Kidney epithelial cell (primary cell): ENCODE results near the gene E2F4. TPM values are rescaled to one million over a fixed set of nuclear protein-coding genes. Genes with fewer than 3 reads are reported as not detected.

Source experiments
- DNase-seq: peaks from one replicate; pipeline ENCODE4 v3.0.0-alpha.2; 2010; ENCODE audit warnings: low read depth
- H3K27me3 ChIP-seq: 2 replicates; pipeline ENCODE4 v1.6.0; 2011; ENCODE audit warnings: low read length; ENCODE audit not compliant: control insufficient read depth, insufficient read depth
- H3K36me3 ChIP-seq: 2 replicates; pipeline ENCODE4 v1.5.1; 2011; ENCODE audit warnings: low read length; ENCODE audit not compliant: control insufficient read depth, insufficient read depth
- H3K4me3 ChIP-seq: 2 replicates; pipeline ENCODE4 v1.5.1; 2011; ENCODE audit warnings: low read depth, mild to moderate bottlenecking, control low read depth, low read length
- total RNA-seq: library from RNA; depleted of rRNA; stranded (reverse); fragments of >200 nt; gene quantifications from 2 replicates; pipeline ENCODE4 v1.2.3, GENCODE V29; 2015
- TF ChIP-seq, protein P1 (sequence below): IDR thresholded peaks from 2 replicates; pipeline ENCODE4 v1.5.1; 2011; ENCODE audit warnings: mild to moderate bottlenecking, moderate library complexity, low read length, control low read depth, inconsistent platforms; ENCODE audit not compliant: insufficient read depth, poor library complexity, severe bottlenecking

E2F4 gene
- total RNA-seq, 1 donor from 2014 or later, result 84.9 TPM

DNA sequence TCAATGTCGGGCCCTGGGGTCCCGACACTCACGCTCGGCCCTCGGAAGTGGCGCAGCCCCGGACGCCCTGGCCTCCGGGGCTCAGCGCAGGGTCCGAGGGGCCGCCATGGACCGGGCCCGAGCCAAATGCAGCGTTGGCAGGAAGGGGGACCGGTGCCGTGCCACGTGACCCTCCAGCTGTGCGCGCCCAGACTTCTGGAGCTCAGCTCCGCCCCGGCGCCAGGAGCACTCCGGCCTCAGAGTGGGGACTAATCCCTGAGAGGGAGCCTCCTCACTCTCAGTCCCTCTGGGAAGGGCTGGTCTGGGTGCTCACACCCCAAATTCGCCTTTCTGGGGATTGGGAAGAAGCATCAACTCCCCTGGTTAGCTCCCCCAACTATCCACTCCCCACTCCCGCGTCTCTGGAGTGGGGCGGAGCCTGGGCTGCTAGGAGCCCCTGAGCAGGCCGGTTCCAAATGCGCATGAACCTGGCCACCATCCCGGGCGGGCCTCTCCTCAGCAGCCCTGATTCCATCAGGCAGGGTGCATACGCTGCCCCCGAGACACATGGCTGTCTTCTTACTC lies 41.0 kb upstream of the E2F4 start, which contains the start of gene B3GNT9:
B3GNT9 (minus strand) TSS at position 166 of the 564 bp plus-strand sequence. CDS start 513 bp downstream, outside the sequence.
- TF ChIP-seq, protein P1, sequence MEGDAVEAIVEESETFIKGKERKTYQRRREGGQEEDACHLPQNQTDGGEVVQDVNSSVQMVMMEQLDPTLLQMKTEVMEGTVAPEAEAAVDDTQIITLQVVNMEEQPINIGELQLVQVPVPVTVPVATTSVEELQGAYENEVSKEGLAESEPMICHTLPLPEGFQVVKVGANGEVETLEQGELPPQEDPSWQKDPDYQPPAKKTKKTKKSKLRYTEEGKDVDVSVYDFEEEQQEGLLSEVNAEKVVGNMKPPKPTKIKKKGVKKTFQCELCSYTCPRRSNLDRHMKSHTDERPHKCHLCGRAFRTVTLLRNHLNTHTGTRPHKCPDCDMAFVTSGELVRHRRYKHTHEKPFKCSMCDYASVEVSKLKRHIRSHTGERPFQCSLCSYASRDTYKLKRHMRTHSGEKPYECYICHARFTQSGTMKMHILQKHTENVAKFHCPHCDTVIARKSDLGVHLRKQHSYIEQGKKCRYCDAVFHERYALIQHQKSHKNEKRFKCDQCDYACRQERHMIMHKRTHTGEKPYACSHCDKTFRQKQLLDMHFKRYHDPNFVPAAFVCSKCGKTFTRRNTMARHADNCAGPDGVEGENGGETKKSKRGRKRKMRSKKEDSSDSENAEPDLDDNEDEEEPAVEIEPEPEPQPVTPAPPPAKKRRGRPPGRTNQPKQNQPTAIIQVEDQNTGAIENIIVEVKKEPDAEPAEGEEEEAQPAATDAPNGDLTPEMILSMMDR, result no peak
- no peak for DNase-seq
- Histone ChIP-seq H3K27me3 (peaks cover 43% of the 10 kb centered on the region), H3K36me3 (peaks cover 4% of the 10 kb centered on the region), H3K4me3 (peak within 1 kb of the TSS; percentile 44)

DNA sequence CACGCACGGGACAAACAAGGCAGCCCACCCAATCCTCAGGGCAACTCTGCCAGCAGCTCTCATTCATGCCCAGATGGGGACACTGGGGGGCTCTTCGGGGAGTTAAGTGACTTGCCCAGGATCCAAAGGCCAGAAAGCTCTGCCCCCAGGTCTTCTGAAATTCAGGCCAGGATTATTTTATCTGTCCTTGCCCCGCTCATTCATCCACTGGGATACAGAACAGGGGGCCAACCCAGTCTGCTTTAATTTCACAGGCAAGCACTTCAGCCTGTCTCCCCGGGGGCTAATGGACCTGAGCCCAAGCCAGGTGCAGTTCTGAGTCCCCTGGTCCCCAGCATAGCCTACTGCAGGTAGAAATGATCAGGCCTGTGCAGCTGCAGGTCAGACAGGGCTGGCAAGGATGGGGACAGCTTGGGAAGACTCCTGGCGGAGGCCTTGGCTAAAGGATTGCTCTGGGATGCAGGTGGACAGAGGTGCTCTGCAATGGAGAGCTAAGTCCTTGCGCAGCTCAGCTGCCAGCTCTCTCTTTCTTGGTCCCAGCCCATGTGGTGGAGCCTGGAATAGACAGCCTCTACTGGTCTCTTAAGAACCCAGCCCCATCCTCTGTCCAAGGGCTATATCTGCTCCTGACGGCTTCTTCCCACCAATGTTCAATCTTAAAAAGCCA lies 40.4 kb upstream of the E2F4 start:
- no peak overlapping the region for H3K4me3 ChIP-seq

DNA sequence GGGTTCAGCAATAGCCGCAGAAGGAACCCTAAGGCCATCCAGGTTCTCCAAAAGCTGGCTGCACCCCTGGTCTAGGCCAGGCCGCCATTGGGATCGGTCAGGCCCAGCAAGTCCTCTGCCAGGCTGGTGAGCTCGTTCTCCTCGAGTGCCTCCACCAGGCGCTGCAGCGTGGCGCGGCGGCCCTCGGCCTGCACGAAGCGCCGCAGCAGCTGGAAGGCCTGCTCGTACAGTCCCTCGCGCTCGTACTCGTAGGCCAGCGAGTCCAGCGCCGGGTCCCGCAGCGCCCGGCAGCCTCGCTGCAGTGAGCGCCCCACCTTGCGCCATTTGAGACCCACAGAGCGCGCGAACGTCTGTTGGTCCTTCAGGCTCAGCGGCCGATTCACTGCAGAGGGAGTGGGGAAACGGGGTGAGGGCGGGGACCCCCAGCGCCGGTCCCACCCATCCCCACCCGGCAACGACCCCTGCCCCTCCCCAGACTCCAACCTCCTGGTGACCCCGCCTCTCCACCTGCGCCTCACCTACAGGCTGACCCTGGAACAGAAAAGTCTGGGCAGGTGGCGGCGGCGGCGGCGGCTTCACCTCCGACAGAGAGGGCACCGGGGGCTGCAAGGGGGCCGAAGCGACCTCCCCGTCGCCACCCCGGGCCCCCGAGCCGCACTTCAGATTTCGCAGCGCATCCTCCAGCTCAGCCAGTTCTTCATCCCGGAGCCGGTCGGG lies 37.2 kb upstream of the E2F4 start:
- TF ChIP-seq, protein P1, result no peak
- Histone ChIP-seq H3K27me3 (peaks cover 55% of the 10 kb centered on the region), H3K36me3 (no peaks in the 10 kb centered on the region), H3K4me3 (peak overlapping the region; percentile 15)
- no peak for DNase-seq

More for the DNA sequence above, 40.4 kb upstream of the E2F4 start:
- DNase-seq, result no peak
- peaks cover 50% of the 10 kb centered on the region for H3K27me3 ChIP-seq
- peaks cover 3% of the 10 kb centered on the region for H3K36me3 ChIP-seq
- TF ChIP-seq, protein P1, result no peak

DNA sequence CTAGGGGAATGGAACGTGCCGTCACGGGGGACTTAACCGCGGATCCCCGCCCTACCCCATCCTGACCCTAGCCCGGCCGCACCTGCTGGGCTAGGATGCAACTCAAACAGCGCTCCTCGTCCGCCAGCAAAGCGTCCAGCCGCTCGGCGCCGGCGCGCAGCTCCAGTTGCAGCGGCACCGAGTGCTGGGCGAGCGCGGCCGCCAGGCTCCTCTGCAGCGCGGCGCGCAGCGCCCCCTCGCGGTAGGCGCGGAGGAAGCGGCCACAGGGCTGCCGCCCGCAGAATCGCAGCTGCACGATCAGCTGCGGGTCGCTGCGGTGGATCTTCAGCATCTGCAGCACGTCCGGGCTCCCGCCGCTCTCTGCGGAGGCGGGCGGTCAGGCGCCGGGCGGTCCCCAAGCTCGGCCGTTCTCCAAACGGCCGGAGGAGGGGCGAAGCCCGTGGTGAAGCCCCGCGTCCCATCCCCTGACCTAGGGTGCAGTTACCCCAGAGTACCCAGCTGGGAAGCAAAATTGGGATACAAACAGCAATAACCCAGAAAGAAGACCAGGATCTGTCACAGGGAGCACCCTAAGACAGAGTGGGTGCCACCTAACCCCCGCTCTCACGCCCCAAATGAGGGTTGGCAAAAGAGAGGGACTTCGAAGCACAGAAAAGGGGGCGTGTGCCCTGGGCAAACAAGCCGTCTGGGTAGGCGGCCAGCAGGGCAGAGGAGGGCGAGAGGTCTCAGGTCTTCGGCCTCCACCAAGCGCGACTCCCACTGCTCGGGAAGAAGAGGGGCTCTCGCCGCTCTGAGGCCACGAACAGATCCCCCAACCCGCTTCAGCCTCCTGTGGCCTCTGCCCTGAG lies 36.4 kb upstream of the E2F4 start:
- DNase-seq, result no peak
- TF ChIP-seq, protein P1, result peak; percentile 37
- peak overlapping the region; percentile 15 for H3K4me3 ChIP-seq

DNA sequence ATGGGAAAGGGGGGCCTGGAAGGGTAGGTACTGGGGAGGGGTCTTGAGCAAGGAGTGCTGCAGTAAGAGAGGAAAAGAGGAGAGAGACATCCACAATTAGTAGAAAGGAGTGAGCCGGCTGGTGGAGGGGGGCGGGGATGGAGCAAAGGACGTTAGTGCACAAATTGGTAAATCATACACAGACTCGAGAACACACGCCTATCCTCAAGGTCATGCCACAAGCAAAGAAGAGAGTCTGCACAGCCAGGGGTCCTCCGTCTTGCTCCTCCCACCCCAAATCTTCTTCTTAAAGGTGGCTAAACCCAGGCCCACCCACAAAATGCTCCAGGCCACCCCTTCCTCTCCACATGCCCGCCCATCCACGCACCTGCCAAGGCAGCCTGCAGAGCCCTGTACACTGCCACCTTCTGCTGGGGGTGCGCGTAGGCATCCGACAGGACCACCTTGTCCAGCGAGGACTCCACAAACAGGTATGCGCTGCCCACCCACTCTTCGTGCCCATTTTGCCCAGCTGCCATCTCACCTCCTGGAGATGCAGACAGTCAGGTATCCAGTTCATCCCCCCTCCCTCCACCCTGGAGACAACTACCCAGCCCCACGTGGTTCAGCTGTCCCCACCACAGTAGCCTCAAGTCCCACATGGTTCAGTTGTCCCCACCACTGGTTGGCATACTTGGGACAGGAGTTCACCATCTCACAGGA lies 35.7 kb upstream of the E2F4 start:
- TF ChIP-seq, protein P1, result no peak
- H3K27me3 ChIP-seq, result peaks cover 42% of the 10 kb centered on the region
- no peak overlapping the region for H3K4me3 ChIP-seq
- DNase-seq, result no peak
- H3K36me3 ChIP-seq, result no peaks in the 10 kb centered on the region

More for the DNA sequence above, 36.4 kb upstream of the E2F4 start:
- Histone ChIP-seq H3K27me3 (peaks cover 47% of the 10 kb centered on the region), H3K36me3 (no peaks in the 10 kb centered on the region)
